Measurements from ENCODE around the gene CCDC136.

Gene CCDC136

DNA sequence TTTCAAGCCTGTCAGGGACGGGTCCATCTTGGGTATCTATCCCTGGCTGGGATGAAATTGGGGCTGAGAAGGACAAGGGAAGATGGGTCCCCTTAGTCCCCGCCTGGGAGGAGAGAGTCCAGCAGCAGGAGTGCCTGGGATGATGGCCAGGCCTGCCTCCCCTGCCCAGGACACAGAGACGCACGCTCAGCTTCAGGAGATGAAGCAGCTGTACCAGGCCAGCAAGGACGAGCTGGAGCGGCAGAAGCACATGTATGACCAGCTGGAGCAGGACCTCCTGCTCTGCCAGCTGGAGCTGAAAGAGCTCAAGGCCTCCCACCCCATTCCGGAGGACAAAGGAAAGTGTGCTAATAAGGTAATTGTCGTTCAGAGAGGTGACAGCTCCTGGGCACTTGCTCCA is 15.4 kb downstream of the CCDC136 start:
- DNase-seq: no peak

DNA sequence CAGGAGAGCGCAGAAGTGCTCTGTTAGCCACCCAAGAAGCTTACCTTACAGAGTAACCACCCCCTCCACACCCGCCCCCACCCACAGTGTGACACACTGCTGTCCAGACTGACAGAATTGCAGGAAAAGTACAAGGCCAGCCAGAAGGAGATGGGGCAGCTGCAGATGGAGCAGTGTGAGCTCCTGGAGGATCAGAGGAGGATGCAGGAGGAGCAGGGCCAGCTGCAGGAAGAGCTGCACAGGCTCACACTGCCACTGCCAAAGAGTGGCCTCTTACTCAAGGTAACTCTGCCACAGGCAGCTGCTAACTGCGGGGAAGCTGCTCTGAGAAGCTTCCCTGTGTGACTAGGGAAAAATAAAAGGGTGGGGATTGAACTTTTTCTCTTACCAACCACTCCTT is 17.6 kb downstream of the CCDC136 start:
- no peak for DNase-seq

DNA sequence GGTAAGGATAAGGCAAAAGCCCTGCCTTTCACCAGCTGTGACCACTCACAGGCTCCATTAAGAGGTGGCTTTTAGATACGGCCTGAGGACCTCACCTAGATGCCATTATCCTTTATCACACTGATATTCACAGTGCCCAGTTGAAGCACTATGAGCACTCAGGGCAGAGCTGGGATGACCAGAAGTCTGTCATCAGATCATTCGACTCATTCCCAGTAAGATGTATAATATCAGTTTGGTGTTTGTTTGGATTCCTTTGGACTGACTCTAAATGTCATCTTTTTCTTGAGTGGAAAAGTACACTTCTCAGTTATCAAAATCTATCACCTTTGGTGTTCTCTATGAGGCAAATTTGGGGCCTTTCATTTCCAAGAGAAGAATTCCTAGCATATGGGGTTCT is 18.7 kb downstream of the CCDC136 start:
- no peak for DNase-seq

DNA sequence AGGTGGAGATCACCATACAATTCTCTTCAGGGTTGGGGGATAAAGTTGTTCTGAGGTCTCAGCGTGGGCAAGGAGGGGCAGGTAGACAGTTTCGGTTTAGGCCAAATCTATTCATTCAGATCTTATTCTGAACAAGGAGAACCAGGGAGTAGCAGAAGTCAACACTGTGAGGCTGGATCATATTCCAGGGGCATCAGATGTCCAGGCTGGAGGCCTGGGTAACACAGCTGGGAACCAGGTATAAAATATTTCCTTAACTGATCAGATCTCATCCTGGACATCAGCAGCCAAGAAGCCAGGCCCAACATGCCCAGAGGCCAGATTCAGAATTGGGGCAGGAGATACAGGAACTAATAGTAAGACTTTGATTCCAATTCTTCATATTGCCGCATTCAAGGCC is 19.2 kb downstream of the CCDC136 start:
- no peak for DNase-seq

DNA sequence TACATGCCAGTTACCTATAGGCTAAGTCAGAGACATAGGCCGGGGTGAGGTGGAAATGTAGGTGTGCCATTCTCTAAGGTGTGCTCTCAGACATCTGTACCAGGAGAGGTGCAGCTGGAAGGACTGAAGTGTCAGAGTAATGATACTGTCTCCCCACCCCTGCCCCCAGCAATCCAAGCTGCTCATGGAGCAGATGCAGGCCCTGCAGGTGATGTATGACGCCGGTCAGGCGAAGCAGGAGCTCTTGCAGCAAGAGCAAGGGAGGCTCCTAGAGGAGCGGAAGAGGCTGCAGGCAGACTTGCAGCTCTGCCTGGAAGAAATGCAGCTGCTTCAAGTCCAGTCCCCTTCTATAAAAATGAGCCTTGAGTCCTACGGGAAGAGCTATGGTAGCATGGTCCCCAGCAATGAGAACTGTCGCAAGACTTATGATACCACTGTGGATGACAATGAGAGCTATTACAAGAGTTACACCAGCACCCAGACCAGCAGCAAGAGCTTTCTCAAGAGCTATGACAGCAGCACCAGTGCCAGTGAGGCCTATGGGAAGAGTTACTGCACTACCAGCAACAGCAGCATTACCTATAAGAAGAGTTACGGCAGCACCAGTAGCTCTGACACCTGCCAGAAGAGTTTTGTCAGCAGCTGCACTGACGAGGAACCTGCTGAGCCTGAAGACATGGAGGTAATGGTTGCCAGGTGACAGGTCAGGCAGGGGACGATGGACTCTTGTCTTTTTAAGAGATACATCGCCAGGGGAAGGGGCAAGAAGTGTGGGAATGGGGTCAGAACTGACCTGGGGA is 20.1 kb downstream of the CCDC136 start:
- no peak for DNase-seq

DNA sequence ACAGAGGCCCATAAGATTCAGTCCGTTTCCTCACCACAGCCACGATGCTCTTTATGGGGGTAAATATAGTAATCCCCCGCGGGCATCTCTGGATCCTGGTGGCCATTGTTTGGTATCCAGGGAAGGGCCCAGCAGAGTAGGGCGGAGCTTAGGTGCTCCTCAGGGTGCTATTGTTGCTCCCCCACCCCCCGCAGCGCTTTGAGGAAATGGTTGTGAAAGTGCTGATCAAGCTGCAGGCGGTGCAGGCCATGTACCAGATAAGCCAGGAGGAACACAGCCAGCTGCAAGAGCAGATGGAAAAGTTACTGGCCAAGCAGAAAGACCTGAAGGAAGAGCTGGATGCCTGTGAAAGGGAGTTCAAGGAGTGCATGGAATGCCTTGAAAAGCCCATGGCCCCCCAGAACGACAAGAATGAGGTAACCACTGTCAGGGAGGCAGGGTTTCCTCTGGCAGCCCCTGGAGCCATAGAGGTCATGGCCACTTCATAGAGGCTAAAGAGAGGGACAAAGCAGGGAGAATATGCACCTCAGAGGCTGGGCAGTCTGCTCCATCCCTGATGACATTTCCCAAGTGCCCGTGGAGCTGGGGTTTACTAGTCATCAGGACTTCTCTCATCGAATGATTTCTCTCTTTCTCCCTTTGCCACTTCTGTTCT is 20.9 kb downstream of the CCDC136 start:
- peak; percentile 14 for DNase-seq

DNA sequence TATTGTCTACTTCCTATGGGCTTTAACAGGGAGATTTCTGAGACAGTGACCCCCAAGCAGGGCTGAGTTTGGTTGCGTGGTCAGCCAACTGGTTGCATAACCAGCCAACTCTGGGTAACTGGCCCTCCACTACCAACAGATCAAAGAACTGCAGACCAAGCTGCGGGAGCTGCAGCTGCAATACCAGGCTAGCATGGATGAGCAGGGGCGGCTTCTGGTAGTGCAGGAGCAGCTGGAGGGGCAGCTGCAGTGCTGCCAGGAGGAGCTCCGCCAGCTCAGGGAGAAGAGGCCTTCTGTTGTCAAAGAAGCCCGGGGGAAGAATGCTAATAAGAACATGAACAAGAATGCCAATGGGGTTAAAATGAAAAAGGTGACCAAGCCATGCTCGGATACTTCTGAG is 22.7 kb downstream of the CCDC136 start:
- DNase-seq: no peak

DNA sequence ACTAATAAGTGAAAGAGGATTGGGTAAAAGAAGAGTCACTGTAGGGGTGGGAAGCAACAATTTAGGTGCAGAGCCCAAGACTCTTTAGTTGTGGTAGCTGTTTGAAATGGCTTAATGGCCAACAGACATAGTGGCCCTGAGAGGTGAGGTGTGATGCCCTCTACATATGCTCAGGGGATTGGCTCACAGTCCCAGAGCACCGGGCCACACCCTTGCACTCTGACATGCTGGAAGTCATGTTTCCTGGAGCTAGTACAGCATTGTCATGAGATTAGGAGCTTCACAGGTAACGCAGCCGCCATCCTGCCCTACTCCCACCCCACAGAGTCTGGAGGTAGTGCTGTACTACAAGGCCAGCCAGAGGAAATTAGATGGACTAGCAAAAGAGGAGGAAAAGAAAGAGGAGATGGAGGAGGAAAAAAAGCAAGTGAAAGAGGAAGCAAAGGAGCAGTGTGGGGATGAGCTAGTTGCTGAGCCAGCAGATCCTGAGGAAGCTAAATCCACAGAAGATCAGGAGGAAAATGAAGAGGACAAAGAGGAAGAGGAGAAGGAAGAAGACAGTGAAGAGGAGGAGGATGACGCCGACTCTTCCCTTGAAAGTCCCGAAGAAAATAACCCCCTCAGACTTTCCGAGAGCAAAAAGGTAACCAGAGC is 23.6 kb downstream of the CCDC136 start:
- DNase-seq: no peak

DNA sequence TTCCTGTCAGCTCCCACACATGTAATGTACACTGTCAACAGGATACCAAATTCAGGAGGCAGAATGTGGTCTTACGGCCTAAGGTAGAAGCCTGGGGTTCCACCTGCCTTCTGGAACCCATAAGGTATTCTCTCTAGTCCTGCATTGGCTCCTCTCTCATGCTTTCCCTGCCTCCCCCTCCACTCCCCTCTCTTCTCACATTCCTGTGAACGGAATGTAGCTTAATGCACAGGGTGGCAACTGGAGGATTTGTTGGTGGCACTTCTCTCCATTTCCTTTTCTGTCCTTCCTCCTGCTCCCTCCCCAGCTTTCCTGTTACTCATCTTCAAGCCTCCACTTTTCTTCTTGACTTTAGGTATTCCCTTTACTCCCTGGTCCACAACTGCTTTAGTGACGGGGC is 26.9 kb downstream of the CCDC136 start:
- no peak for DNase-seq

DNA sequence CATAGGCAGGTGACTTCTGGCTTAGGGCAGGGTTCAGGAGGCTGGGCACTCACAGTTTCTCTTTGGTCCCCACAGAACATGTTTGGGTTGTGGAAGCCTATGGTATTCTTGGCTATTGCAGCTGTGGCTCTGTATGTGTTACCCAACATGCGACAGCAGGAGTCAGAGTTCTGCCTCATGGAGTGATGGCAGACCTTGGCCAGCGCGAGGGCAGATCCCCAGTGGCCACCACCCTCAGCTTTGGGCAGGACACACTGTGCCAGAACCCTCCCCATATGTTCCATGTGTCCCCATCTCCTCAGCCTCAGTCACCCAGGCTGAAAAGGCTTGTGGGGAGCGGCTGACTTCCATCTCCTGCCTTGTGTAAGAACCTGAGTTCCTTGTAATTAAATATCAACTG is 30.0 kb downstream of the CCDC136 start:
- no peak for DNase-seq

DNA sequence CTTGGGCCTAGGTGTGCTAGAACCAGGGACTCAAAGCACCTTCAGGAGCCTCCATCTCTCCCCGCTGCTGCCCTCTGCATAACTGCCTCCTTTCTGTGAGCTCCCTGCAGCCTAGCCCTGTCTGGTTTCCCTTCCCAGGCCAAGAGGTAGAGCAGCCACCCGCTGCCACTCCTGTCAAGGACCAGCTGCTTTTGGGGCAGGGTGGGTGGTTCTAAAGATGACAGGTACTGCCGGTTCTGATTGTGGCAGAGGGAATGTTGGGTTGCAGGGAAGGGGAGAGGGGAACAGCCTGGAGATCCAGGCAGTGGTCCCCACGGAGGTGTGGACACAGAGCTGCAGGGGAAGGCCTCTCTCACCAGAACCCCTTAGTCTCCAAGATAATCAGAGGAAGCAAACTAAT is 34.7 kb downstream of the CCDC136 start:
- no peak for DNase-seq

DNA sequence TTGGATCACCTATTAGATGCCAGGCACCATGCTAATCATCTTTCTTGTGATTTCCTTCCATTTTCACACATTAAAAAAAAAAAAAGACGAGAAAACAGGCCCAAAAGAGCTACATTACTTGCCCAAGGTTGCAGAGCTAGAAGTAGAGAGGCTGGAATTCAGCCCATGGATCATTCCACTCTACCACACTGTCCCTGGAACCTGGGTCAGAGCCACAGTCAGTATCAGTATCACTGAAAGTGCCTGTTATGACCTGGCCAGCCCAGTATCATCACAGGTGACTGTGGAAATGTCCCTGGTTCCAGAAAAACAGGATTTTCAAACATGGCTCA is 35.1 kb downstream of the CCDC136 start:
- no peak for DNase-seq

DNA sequence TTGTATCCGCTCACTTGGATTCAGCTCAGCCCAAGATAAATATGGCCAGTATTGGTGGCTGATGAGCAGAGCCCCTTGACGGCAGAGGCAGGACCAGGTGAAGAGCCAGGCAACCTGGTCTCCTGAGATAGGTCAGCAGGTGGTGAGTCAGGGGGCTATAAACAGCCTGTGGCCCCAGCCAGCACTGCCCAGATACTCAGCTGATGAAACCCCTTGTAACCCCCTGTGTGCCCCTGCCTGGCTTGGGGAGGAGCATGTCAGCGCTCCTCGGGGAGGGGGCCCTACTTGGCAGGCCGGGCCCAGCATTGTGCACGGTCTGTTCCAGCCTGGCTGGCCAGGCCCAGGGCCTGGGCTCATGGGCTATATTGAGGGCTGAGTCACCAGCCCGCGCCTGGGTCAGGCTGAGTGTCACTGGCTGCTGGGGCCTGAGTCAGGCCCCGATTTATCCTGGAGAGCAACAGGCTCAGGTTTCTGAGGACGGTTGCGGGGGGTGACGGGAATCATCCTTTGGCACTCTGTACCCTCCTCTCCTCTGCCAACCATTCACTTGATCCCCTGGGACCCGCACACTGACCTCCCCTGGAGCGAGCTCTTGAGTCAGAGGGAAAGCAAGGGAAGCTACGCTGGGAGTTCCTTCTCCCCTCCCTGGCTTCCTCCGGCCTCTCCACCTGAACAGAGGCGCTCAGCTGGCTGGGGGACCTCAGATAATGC is 35.6 kb downstream of the CCDC136 start:
- DNase-seq: no peak

DNA sequence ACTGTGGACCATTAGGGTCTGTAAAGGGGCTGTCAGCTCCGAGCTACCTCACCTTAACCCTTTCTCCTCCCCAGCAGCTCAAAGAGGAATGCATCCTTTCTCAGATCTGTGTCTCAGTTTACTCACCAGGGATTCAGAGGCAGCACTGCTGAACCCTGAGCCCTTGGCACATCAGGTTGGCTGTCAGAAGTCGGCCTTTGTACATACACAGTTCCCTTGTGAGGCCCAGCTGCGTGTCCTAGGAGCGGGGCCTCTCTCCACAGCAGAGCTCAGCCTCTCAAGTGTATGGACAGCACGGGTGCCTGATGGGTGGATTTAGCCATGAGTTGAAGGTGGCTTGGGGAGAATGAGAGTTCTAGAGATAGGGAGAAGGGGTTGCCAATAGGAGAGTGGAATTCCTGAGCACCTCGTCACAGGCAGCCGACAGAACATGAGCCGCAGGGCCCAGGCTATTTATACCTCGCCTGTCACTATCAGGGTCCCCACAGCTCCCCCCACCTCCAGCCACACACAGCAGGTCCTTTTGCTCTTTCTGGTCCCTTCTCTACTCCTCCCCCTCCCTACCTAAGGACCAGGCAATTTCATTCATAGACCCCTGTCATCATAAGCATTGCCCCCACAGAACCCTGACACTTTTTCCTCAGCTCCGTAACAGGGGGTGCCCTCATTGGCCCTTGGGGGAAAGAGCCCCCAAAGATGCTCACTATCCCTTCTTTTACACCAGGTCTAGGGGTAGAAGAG is 36.4 kb downstream of the CCDC136 start:
- no peak for DNase-seq

DNA sequence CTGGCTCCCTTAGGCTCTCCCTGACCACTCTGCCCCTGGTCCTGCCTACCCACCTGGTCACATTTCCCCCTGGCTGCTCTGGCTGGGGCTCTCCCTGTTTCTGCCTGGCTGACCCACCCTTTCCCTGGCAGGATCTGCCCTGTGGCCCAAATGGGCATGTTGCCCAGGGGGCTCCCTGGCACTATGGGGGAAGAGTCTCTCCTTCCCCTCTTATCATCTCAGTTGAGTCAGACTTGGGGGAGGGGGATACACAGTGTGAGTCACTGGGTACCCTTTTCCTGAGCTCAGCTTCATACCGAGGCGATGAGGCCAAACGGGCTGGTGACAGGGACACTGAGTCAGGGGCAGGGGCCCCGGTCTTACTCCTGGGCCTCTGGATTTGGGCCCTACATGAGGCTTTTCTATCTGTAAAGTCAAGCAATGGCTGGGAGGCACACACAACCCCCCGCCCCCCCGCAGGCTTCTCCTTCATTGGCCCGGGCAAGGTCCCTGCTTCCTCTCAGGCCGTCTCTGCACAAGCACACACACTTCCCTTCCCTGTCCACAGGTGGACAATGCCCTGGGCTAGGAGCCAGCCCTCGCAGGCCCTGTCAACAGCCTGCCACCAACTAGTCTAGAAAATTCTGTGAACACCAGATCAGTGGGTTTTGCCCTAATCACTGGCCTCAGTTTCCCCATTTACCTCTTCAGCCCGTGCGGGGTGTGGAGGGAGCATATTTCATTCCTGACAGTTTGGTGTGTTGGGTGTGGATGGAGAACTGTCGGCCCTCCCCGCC is 37.8 kb downstream of the CCDC136 start:
- DNase-seq: no peak

DNA sequence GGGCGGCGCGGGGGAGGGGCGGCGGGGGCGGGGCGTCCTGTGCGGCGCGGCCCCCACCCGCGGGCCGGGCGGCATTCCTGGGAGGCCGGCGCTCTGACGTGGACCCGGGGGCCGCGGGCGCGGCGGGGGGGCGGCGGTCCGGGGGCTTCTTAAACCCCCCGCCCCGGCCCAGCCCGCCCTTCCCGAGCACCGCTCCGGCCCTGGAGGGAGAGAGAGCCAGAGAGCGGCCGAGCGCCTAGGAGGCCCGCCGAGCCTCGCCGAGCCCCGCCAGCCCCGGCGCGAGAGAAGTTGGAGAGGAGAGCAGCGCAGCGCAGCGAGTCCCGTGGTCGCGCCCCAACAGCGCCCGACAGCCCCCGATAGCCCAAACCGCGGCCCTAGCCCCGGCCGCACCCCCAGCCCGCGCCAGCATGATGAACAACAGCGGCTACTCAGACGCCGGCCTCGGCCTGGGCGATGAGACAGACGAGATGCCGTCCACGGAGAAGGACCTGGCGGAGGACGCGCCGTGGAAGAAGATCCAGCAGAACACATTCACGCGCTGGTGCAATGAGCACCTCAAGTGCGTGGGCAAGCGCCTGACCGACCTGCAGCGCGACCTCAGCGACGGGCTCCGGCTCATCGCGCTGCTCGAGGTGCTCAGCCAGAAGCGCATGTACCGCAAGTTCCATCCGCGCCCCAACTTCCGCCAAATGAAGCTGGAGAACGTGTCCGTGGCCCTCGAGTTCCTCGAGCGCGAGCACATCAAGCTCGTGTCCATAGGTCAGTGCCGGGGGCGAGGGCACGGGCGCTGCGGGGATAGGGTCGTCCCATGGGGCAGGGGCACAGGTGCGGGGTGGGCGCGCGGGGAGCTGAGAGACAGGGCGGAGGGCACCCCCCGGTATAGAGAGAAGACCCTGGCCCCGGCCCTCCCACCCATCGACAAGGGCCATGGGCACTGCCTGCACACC is 38.7 kb downstream of the CCDC136 start, which contains the start of gene FLNC:
Gene FLNC, plus strand, starts transcription at position 176 of the 947 bp plus-strand sequence. Its CDS starts 232 bp downstream, at position 408.
- DNase-seq: no peak

DNA sequence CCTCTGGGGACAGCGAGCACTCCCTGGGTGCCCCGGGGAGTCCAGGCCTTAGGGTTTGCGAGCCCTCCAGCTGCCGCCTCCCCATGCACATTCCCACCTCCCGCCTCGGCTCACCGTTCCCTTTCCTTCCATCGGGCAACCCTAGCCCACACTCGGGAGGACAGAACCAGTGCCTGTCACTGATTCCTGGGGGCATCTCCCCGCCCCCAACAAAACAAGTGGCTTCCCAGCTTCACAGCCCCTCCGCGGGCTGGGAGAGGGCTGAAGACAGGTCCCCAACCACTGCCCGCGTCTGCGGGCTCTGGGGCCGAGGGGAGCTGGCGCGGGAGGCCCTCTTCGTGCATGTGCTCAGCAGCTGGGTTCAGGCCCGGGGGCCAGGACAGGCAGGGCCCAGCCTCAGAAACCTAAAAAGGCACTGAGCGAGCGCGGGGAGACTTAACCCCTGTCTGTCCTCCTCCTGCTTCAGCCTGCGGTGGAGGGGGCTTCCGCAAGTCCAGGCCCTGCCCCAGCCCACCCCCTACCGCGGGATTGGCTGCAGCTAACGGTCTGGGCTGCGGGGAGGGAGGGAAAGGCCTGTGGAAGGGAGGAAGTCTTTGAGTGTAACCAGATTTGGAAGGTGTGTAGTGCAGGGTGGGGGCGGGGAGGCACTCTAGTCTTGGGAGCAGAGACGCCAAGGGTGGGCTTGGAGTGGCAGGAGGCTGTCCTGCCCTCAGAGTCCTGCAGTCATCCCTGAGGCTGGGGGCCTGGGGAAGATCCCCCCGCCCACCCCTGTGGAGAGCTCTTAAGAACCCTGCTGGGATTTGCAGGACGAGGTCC is 39.6 kb downstream of the CCDC136 start:
- DNase-seq: no peak

DNA sequence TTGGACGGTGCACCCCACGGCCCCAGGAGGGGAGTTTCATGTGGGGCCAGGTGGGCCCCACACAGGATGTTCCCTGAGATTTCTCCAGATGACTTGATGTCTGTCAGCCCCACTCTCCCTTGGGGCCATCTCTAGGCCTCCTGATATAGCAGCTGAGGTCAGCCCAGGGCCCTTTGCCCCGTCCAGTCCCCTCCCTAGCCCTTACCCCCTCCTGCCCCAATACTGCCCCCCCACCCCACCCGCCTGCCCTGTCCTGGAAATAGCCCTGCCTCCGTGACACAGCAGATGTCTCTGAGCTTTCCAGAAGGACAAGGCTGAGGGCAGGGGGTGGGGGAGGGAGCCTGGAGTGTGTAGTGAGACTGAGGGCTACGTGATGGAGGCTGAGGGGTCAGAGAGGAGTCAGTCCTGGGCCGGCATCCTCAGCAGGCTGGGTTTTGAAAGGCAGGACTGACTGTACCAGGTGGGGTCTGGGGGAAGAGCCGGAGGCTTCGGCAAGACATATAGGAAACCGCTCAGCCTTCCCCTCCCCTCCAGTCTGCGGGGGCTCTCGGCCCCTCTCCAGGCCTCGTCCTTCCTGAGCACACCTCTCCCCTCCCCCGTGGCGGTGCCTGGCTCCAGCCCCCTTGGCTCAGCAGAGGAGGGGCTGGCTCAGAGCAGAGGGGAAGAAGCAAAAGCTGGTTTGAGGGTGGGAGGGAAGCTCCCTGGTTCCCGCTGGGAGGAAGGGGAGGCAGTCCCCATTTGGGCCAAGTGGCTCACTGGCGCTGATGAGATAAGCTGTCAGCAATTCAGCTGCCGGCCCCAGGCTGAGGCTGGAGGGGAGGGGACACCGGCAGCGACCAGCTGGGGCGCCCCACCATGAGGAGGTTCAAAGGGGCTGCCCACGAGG is 40.5 kb downstream of the CCDC136 start:
- no peak for DNase-seq

DNA sequence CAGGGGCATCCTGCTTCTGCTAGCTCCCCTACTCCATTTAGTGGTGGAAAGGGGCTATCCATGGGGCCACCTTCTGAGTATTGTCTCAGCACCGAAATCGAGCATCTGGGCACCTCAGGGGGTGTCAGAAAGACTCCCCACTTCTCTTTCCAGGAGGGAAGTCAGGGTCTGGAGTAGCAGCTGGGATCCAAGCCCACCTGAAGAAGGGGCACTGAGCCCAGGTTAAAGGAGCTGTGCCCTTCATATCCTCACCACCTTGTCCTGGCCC is 41.0 kb downstream of the CCDC136 start:
- DNase-seq: no peak

All from NCI-H774 (cell line).